DMS53 (cell line): ENCODE data around the gene TMPRSS6.

Experiments
- DNase-seq: peaks from one replicate; lab custom pipeline; 2025; lab: John Stamatoyannopoulos, UW

The TMPRSS6 gene

GRCh38 chr22:37028692-37029674 lies 80.5 kb downstream of the TMPRSS6 start:
- no peak for DNase-seq

DNA sequence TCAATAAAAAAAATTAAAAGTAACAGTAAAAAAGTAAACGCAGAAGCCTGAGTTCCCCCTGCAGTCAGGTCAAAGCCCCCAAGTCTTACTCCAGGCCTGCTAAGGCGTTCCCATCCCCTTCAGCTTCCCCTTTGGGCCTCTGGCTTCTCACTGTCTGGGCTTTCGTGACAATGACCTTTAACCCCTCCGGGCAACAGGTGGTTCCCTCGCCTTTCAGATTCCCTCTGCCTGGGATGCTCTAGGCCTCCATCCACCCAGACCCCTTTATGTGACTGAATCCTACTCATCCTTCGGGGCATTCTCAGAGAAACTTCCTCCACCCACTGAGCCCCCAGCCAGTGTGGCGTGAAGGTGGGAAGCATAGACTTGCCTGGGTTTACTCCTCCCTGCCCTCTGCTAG lies 82.0 kb downstream of the TMPRSS6 start:
- DNase-seq = no peak

GRCh38 chr22:37026325-37026724 lies 83.2 kb downstream of the TMPRSS6 start:
- DNase-seq = no peak

DNA sequence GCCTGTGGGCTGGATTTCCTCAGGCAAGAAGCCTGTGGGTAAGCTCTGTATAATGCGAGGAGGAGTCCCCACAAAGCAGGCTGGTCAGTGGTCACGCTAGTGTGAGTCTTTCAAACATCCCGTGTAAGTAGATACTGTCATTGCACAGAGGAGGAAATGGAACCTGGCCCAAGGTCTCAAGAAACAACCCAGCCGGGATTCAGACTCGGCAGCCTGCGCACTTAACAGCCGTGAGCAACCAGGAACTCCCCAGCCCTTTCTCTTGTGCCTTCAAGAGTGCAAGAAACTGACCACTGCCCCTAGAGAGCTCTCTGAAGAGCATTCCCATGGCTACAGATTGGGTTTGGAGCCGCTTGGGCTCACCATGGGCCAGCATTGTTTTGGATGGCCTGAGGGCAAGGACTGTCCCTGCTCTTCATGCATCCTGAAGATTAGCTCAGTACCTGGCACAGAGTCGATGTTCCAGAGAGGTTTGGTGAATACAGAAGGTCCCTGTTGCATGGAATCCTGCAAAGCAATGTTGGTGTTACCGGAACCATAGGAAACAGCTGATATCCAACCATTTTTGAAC lies 83.9 kb downstream of the TMPRSS6 start:
- no peak for DNase-seq

GRCh38 chr22:37024339-37025157 lies 85.0 kb downstream of the TMPRSS6 start:
- DNase-seq = no peak

DNA sequence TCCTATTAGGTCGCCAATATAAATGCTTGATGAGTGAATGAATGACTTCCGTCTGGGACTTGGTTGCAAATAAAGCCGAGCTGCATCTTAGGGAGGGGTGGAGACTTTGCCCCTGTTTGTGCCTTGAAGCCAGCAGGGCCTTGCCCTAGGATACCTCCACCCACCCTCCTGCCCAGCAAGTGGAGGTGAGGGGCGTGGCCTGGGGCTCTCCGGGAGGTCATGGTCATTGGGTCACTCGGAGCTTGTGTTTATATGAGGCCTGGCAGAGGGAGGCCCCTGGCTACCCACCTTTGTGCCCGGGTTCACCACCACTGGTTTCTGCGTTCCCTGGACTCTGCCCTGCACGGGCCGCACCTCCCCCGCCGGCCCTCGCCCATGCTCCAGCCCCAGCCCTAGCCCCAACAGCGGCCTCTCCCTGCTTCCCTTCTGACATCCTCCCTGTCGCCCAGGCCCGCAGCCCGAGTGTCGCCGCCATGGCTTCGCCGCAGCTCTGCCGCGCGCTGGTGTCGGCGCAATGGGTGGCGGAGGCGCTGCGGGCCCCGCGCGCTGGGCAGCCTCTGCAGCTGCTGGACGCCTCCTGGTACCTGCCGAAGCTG lies 85.7 kb downstream of the TMPRSS6 start:
- no peak for DNase-seq

DNA sequence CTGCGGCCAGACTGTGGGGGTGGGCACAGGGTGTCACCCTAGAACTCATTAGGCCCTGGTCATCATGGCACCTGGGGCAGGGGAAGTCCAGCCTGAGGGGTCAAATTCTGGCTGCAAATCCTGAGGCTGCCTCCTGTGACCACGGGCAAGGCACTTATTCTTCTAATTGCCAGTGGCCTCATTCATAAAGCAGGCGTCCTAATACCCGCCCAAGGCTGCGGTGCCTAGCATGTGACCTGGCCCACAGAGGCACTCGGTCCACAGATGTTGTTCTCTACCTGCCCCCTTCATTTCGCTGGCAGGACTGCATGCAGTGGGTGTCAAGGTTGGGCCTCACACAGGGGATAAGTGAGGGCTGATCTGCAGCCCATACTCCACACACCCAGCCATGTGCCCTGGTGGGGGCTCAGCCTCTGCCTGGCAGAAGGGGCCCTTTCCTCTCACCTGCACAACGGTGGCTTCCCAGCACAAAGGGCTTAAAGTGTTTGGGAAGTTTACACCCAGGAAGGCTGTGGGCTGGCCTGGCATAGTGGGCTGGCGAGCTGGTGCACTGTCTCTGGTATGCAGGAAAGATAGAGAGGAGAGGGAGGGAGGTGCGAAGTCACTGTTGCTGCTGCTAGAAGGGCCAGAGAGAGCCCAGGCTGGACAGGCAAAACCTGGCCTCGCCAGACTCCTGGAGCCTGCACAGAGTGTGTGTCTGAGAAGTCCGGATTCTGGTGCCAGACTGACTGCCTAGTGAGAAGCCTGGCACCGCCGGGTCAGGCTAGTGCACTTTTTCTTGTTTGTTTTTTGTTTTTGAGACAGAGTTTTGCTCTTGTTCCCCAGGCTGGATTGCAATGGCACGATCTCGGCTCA lies 86.8 kb downstream of the TMPRSS6 start:
- DNase-seq = no peak

DNA sequence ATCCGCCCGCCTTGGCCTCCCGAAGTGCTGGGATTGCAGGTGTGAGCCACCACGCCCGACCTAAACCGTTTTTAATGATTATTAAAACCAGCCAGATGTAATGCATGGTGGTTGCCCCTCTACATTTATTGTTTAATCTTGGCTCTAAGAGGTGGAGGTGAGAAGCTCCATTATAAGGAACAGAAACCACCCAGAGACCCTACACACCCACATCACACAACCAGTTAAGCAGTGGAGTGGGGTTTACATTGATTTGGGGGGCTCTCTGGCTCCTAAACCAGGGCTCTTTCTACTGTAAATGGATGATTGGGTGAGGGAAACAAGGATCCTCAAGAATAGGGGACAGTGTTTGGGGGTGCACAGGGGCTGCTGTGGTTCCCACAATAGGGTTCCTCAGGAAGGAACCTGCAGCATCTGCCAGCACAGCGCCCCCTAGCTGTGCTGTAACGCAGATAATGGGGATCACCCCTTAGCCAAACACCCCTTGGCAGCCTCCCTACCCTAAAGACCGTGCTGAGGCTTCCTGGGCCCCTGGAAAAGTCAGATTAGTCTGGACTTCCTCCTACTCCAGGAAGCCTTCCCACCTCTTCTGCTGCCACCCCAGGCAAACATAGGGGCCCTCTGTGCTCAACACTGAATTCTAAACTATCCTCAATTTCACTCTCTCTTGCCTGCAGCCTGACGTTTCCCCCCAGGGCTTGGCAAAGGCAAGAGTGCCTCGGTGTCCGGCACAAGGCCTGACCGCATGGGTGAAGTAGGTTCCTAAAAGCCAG lies 87.6 kb downstream of the TMPRSS6 start:
- peak; percentile 35 for DNase-seq

DNA sequence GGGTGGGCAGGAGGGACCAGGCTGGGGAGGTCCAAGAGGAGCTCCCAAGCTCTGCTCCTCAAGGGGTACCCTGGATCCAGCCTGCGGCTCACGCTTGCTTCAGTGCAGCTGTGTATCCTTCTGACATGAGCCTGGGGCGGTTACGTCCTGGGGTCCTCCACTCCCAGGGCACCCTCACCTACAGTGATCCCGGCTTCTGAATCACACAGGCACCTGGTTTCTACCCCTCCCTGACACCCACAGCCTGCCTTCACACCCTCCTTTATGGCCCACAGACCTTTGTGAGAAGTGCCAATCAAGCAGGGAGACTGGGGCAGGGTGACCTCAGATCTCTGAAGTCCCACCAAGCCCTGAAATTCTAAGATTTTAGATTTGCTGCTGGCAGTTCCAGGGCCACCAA lies 88.5 kb downstream of the TMPRSS6 start:
- DNase-seq = no peak

DNA sequence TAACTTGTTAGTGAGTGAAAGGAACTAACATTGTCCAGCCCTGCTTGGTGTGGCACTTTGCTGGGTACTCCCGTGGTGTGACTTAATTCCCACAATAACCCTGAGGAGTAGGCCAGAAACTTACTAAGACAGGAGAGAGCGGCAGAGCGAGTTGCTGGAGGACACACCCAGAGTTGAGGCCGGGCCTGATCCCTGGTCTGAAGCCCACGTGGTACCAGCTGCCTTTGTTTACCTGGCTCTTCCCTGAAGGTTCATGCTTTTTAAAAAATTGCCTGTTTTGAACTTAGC lies 89.4 kb downstream of the TMPRSS6 start:
- peak; percentile 36 for DNase-seq

DNA sequence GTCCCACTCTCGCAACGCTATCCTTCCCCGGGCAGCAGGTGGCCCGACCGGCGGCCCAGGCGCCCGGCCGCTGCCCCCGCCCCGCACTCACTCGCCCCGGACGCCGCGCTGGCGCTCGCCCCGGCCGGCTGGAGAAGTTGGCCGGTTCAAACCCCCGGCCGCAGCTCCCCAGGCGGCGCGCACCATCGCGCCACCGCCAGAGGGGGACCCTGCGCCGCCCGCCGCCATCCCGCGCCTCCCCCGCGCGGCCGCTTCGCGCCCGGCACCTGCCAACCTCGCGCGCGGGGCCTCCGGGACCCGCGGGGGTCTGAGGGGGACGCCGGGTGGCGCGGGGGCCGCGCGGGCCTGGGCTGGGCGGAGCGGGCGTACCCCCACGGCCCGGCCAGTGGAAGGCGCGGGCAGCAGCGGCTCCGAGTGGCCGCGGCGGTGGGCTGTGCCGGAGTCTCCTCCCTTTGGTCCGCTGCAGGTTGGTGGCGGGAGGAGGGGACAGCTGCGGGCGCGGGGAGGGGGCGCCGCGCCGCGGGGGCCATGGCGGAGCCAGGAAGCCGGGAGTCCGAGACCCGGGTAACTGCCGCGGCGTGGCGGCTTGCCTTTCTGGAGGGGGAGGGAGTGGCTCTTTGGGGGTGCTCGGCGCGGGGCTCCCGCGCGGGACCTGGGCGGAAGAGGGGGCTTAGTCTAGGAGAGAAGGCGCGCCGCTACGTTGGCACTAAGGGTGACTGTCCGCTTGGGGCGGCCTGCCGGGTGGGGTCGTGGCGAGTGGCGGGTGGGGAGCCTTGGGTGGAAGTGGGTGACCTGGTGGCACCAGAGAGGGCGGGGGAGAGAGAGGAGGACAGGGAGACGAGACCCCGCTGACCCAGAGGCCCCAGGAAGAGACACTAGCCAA lies 90.0 kb downstream of the TMPRSS6 start, which contains the start of the genes MPST and TST:
MPST (plus strand) TSS at position 434 of the 883 bp plus-strand sequence; CDS start at position 529, 95 bp downstream.
TST (minus strand) TSS at position 139 of the 883 bp plus-strand sequence. CDS start 715 bp downstream, outside the sequence.
- DNase-seq = peak; percentile 59

DNA sequence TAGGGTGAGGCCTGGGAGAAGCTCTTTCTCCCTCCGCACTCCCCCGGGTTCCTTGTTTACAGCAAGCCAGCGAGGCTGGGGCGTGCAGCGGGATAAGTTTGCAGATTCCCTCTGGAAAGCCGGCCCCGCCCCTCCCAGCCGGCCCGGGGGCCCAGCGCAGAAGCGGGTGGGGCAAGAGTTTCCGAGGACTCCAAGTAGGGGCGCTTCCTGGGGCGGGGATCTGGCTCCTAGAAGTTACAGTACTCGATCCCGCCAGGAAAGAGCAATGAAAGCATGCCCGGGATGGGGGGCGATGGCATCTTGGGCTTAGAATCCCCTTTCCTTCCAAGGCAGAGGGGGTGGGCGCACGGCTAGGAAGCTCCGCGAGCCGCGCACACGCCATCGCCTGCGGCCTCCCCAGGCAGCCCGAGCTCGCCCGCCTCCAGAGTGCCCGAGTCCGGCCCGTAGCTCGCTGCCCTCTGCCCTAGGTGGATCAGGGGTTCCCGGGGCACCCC lies 90.7 kb downstream of the TMPRSS6 start:
- peak; percentile 54 for DNase-seq

- DNase-seq = no peak
Measured at GRCh38 chr22:37018086-37018814, 91.3 kb downstream of the TMPRSS6 start.

GRCh38 chr22:37017356-37017755 lies 92.2 kb downstream of the TMPRSS6 start:
- DNase-seq = no peak

- DNase-seq = no peak
Measured at GRCh38 chr22:37016134-37016910, 93.2 kb downstream of the TMPRSS6 start.

- DNase-seq = no peak
Measured at GRCh38 chr22:37015587-37015878, 94.0 kb downstream of the TMPRSS6 start.
